Measurements from ENCODE around the gene DNAI1. TPM values are rescaled to one million over a fixed set of nuclear protein-coding genes. Genes with fewer than 3 reads are reported as not detected.

The DNAI1 gene
- total RNA-seq, 1 experiment from 2014 or later, result not detected

GRCh38 chr9:34412336-34412735 lies 46.3 kb upstream of the DNAI1 start:
- Histone ChIP-seq H4K20me1 (ENCODE audit: low read length) (no peaks in the 10 kb centered on the region), H3K9ac (ENCODE audit: low read length) (no peak overlapping the region), H2AFZ (ENCODE audit: low read length) (no peak overlapping the region), H3K9me2 (replicated peaks; ENCODE audit: low read length) (no peaks in the 10 kb centered on the region), H3K4me2 (ENCODE audit: low read length) (no peak overlapping the region), H3K27ac (ENCODE audit: low read length) (no peak overlapping the region), H3F3A (ENCODE audit: low read length, unreplicated experiment) (no peaks in the 10 kb centered on the region), H3K79me2 (ENCODE audit: low read length) (no peaks in the 10 kb centered on the region), H3K4me1 (ENCODE audit: insufficient read depth, low read length) (no peaks in the 10 kb centered on the region), H3K4me3 (ENCODE audit: low read length) (no peak overlapping the region), H3K9me3 (ENCODE audit: low read length) (no peaks in the 10 kb centered on the region), H3K36me3 (ENCODE audit: low read depth, low read length) (no peaks in the 10 kb centered on the region), H3K27me3 (ENCODE audit: low read length) (no peaks in the 10 kb centered on the region)
- no TSS peak for BruUV-seq (replicated peaks)
- ATAC-seq (no peak), DNase-seq (no peak)
- ChIA-PET CTCF (no interaction called here), POLR2A (ENCODE audit: unreplicated experiment) (no interaction called here)
- TF ChIP-seq CTCF (conservative IDR thresholded peaks at IDR 0.05; ENCODE audit: low read depth, low read length) (no peak), EZH2 (IDR thresholded peaks at IDR 0.05; ENCODE audit: low read length, unreplicated experiment) (no peak), EZH2phosphoT487 (IDR thresholded peaks at IDR 0.05; ENCODE audit: borderline replicate concordance, low read length) (no peak)
- intact Hi-C loops (cut with micrococcal nuclease), result no loop called here

- Histone ChIP-seq H4K20me1 (ENCODE audit: low read length) (no peaks in the 10 kb centered on the region), H3K27ac (ENCODE audit: low read length) (no peak overlapping the region), H3K9ac (ENCODE audit: low read length) (no peak overlapping the region), H3K79me2 (ENCODE audit: low read length) (no peaks in the 10 kb centered on the region), H3K36me3 (ENCODE audit: low read depth, low read length) (no peaks in the 10 kb centered on the region), H3K4me2 (ENCODE audit: low read length) (no peak overlapping the region), H3K9me2 (replicated peaks; ENCODE audit: low read length) (no peaks in the 10 kb centered on the region), H3K27me3 (ENCODE audit: low read length) (no peaks in the 10 kb centered on the region), H3K9me3 (ENCODE audit: low read length) (no peaks in the 10 kb centered on the region), H3K4me3 (ENCODE audit: low read length) (no peak overlapping the region), H2AFZ (ENCODE audit: low read length) (no peak overlapping the region), H3F3A (ENCODE audit: low read length, unreplicated experiment) (no peaks in the 10 kb centered on the region), H3K4me1 (ENCODE audit: insufficient read depth, low read length) (no peaks in the 10 kb centered on the region)
- no TSS peak for BruUV-seq (replicated peaks)
- POLR2A ChIA-PET (ENCODE audit: unreplicated experiment), result no interaction called here
- DNase-seq, result peak; percentile 47
- no peak for TF ChIP-seq EZH2 (IDR thresholded peaks at IDR 0.05; ENCODE audit: low read length, unreplicated experiment)
- no peak for TF ChIP-seq EZH2phosphoT487 (IDR thresholded peaks at IDR 0.05; ENCODE audit: borderline replicate concordance, low read length)
- no peak for TF ChIP-seq CTCF (conservative IDR thresholded peaks at IDR 0.05; ENCODE audit: low read depth, low read length)
- intact Hi-C loops (cut with micrococcal nuclease), result no loop called here
- ATAC-seq, result no peak
- CTCF ChIA-PET, result no interaction called here
Observed at GRCh38 chr9:34413231-34413852, 45.3 kb upstream of the DNAI1 start.

GRCh38 chr9:34417734-34418133 lies 40.9 kb upstream of the DNAI1 start:
- CTCF ChIA-PET, result no interaction called here
- no peak overlapping the region for H3K4me2 ChIP-seq (ENCODE audit: low read length)
- no peak overlapping the region for H3K9ac ChIP-seq (ENCODE audit: low read length)
- DNase-seq (no peak), ATAC-seq (no peak)
- no peaks in the 10 kb centered on the region for H3K27me3 ChIP-seq (ENCODE audit: low read length)
- TF ChIP-seq CTCF (conservative IDR thresholded peaks at IDR 0.05; ENCODE audit: low read depth, low read length) (no peak), EZH2 (IDR thresholded peaks at IDR 0.05; ENCODE audit: low read length, unreplicated experiment) (no peak), EZH2phosphoT487 (IDR thresholded peaks at IDR 0.05; ENCODE audit: borderline replicate concordance, low read length) (no peak)
- no peaks in the 10 kb centered on the region for H3K36me3 ChIP-seq (ENCODE audit: low read depth, low read length)
- intact Hi-C loops (cut with micrococcal nuclease), result no loop called here
- no peaks in the 10 kb centered on the region for H3K79me2 ChIP-seq (ENCODE audit: low read length)
- H3K4me1 ChIP-seq (ENCODE audit: insufficient read depth, low read length), result no peaks in the 10 kb centered on the region
- H3K9me2 ChIP-seq (replicated peaks; ENCODE audit: low read length), result no peaks in the 10 kb centered on the region
- no peak overlapping the region for H3K27ac ChIP-seq (ENCODE audit: low read length)
- H4K20me1 ChIP-seq (ENCODE audit: low read length), result no peaks in the 10 kb centered on the region
- POLR2A ChIA-PET (ENCODE audit: unreplicated experiment), result no interaction called here
- H3K4me3 ChIP-seq (ENCODE audit: low read length), result no peak overlapping the region
- BruUV-seq (replicated peaks), result no TSS peak
- no peak overlapping the region for H2AFZ ChIP-seq (ENCODE audit: low read length)
- no peaks in the 10 kb centered on the region for H3F3A ChIP-seq (ENCODE audit: low read length, unreplicated experiment)
- H3K9me3 ChIP-seq (ENCODE audit: low read length), result no peaks in the 10 kb centered on the region

All from PC-3 (cell line).